Nucleus accumbens (tissue), 56 donors: ENCODE measurements around the gene SFXN1.
A peak's percentile ranks its signal among the peaks of the same experiment; 100 is the strongest.
"Not testable (repeated sequence)": the region's sequence is repeated elsewhere in the genome, so short reads cannot be mapped to it uniquely, and the experiment has no call there.

Experiments
- DNase-seq, 56 donors: peaks; one replicate each; lab custom pipeline; 2025; lab: John Stamatoyannopoulos, UW

The SFXN1 gene

GRCh38 chr5:175534070-175534932, 55.9 kb downstream of the SFXN1 start:
- peak in 55 of 56 donors; percentile 17 to 88 (median 68) for DNase-seq

GRCh38 chr5:175535331-175535730, 57.0 kb downstream of the SFXN1 start:
- DNase-seq, result not testable (repeated sequence)

- no peak for DNase-seq
These were observed 57.4 kb downstream of the SFXN1 start for GRCh38 chr5:175535796-175536195.

GRCh38 chr5:175538576-175538975, 60.2 kb downstream of the SFXN1 start:
- no peak for DNase-seq

- DNase-seq, result no peak
These were observed 61.6 kb downstream of the SFXN1 start for GRCh38 chr5:175539936-175540335.

GRCh38 chr5:175541264-175541663, 62.9 kb downstream of the SFXN1 start:
- no peak for DNase-seq

- no peak for DNase-seq
These were observed 64.0 kb downstream of the SFXN1 start for GRCh38 chr5:175542232-175542965.

- no peak for DNase-seq
These were observed 64.5 kb downstream of the SFXN1 start for GRCh38 chr5:175542966-175543235.

- no peak for DNase-seq
These were observed 65.8 kb downstream of the SFXN1 start for GRCh38 chr5:175544108-175544511.

- DNase-seq, result no peak
These were observed 66.2 kb downstream of the SFXN1 start for GRCh38 chr5:175544586-175544985.

GRCh38 chr5:175547842-175548241, 69.5 kb downstream of the SFXN1 start:
- no peak for DNase-seq

- no peak for DNase-seq
These were observed 70.4 kb downstream of the SFXN1 start for GRCh38 chr5:175548626-175549311.

GRCh38 chr5:175550055-175550805, 71.9 kb downstream of the SFXN1 start:
- DNase-seq, result no peak

GRCh38 chr5:175551266-175551665, 72.9 kb downstream of the SFXN1 start:
- DNase-seq, result no peak

- no peak for DNase-seq
These were observed 75.9 kb downstream of the SFXN1 start for GRCh38 chr5:175554296-175554695.

- no peak for DNase-seq
These were observed 76.9 kb downstream of the SFXN1 start for GRCh38 chr5:175555168-175555785.

GRCh38 chr5:175556794-175557193, 78.4 kb downstream of the SFXN1 start:
- no peak for DNase-seq

GRCh38 chr5:175557778-175558177, 79.4 kb downstream of the SFXN1 start:
- DNase-seq, result no peak

- DNase-seq, result no peak
These were observed 80.6 kb downstream of the SFXN1 start for GRCh38 chr5:175558801-175559480.

GRCh38 chr5:175560011-175560410, 81.7 kb downstream of the SFXN1 start:
- DNase-seq, result no peak
